Measurements from ENCODE around the gene PLA2G4B. TPM values are rescaled to one million over a fixed set of nuclear protein-coding genes. Genes with fewer than 3 reads are reported as not detected.

PLA2G4B gene
- polyA plus RNA-seq, 3 donors = 5.3 to 7.9 (median 5.5) TPM

Other genes starting within 250 kb of the PLA2G4B start
- 10 to 100 TPM; 34.7 to 38.3 (median 34.8) TPM for gene MGA, start 178.4 kb upstream of the PLA2G4B start, polyA plus RNA-seq (ENCODE audit: insufficient read length in 3 of 3)
- 10 to 100 TPM; 10.4 to 14.1 (median 10.6) TPM for gene MAPKBP1, start 64.4 kb upstream of the PLA2G4B start, polyA plus RNA-seq (ENCODE audit: insufficient read length in 3 of 3)
- gene JMJD7, start 10.8 kb upstream of the PLA2G4B start, polyA plus RNA-seq (ENCODE audit: insufficient read length in 3 of 3) = 1 to 10 TPM; 8.8 to 9.4 (median 9.4) TPM
- gene SPTBN5, start 55.2 kb downstream of the PLA2G4B start, polyA plus RNA-seq (ENCODE audit: insufficient read length in 3 of 3) = 1 to 10 TPM; 1.5 to 2.8 (median 1.9) TPM
- 10 to 100 TPM; 13.7 to 17.0 (median 15.8) TPM for gene EHD4, start 133.7 kb downstream of the PLA2G4B start, polyA plus RNA-seq (ENCODE audit: insufficient read length in 3 of 3)
- gene PLA2G4E, start 182.2 kb downstream of the PLA2G4B start, polyA plus RNA-seq (ENCODE audit: insufficient read length in 3 of 3) = not detected

Data from right renal cortex interstitium (tissue), 3 donors.